HCT116 (cell line): ENCODE data around the gene LRP11. TPM values are rescaled to one million over a fixed set of nuclear protein-coding genes. Genes with fewer than 3 reads are reported as not detected.

Source experiments
- ATAC-seq: fragments of 200-7000 bp; cut with Tn5 transposase; 2 replicates; pipeline ENCODE4 v1.9.1; 2020; ENCODE audit warnings: mild to moderate bottlenecking, moderate library complexity
- BruUV-seq: library from RNA; stranded (reverse); fragments of 400-500 nt; replicated peaks from 2 replicates; lab custom pipeline; 2021; lab: Mats Ljungman, UMichigan
- CTCF ChIA-PET: fragments of 300-600 bp; sonication (Branson Sonifier 250); formaldehyde crosslinking; loops from one replicate; lab custom pipeline; 2021; ENCODE audit warnings: antibody characterized with exemption; lab: Charles Lee
- POLR2A ChIA-PET: fragments of 300-600, 350-600 bp; sonication (Branson Sonifier 250); formaldehyde crosslinking; loops from one replicate; lab custom pipeline; 2021; ENCODE audit warnings: antibody characterized with exemption; lab: Charles Lee
- RAD21 ChIA-PET, 2 experiments: fragments of 300-600 bp; sonication (Branson Sonifier 250); formaldehyde crosslinking; loops; one replicate each; lab custom pipeline; 2023; ENCODE audit warnings: low total read pairs in 2 of 2; ENCODE audit not compliant: uncharacterized antibody in 2 of 2, unreplicated experiment in 2 of 2, low non-redundant PET in 1 of 2; lab: Charles Lee
- DNase-seq: peaks from one replicate; pipeline ENCODE4 v3.0.0-alpha.2; 2010; ENCODE audit warnings: low read depth, low spot score
- H2AFZ ChIP-seq: fragments of 200-600 bp; shearing (Covaris generic), sonication (generic); 2 replicates; pipeline ENCODE4 v1.6.1; 2017; ENCODE audit warnings: low read depth, mixed run types, mixed read lengths, antibody characterized with exemption, low read length; ENCODE audit not compliant: poor library complexity, severe bottlenecking
- H3K27ac ChIP-seq: 2 replicates; pipeline ENCODE4 v1.5.1; 2012; ENCODE audit warnings: low read depth, low read length
- H3K27me3 ChIP-seq: fragments of 200-600 bp; sonication (generic); 2 replicates; pipeline ENCODE4 v1.6.1; 2016; ENCODE audit warnings: mixed run types, low read length, mixed read lengths; ENCODE audit not compliant: insufficient read depth
- H3K36me3 ChIP-seq, 2 experiments: fragments of 200-500 bp in 1 of 2; fragments of 200-600 bp in 1 of 2; sonication (Bioruptor generic) in 1 of 2; sonication (generic) in 1 of 2; 2 replicates each; pipeline versions ENCODE4 v1.5.1 to v1.6.1; 2014 to 2016; ENCODE audit warnings: low read length in 2 of 2, inconsistent platforms in 1 of 2, mixed read lengths in 1 of 2, mixed run types in 1 of 2; ENCODE audit not compliant: insufficient read depth in 2 of 2, control insufficient read depth in 1 of 2
- H3K4me1 ChIP-seq, 2 experiments: fragments of 200-600 bp in 1 of 2; sonication (generic) in 1 of 2; 2 replicates each; pipeline versions ENCODE4 v1.5.1 to v1.6.1; 2012 to 2017; ENCODE audit warnings: low read length in 2 of 2, inconsistent platforms in 1 of 2, mild to moderate bottlenecking in 1 of 2, mixed read lengths in 1 of 2, mixed run types in 1 of 2, moderate library complexity in 1 of 2; ENCODE audit not compliant: insufficient read depth in 2 of 2, control insufficient read depth in 1 of 2
- H3K4me2 ChIP-seq: fragments of 200-600 bp; sonication (generic); 2 replicates; pipeline ENCODE4 v1.6.1; 2017; ENCODE audit warnings: mixed run types, low read length, mixed read lengths
- H3K4me3 ChIP-seq, 2 experiments: fragments of 200-600 bp in 1 of 2; sonication (generic) in 1 of 2; replicated peaks in 1 of 2; 2 replicates each; pipeline ENCODE4 v1.5.1; 2011 to 2016; ENCODE audit warnings: low read length in 2 of 2, control low read depth in 1 of 2, low read depth in 1 of 2, mild to moderate bottlenecking in 1 of 2, mixed read lengths in 1 of 2, mixed run types in 1 of 2
- H3K79me2 ChIP-seq: fragments of 200-600 bp; sonication (generic); 2 replicates; pipeline ENCODE4 v1.6.1; 2017; ENCODE audit warnings: mild to moderate bottlenecking, mixed run types, low read length, moderate library complexity, mixed read lengths; ENCODE audit not compliant: insufficient read depth
- H3K9ac ChIP-seq: fragments of 200-600 bp; sonication (generic); 2 replicates; pipeline ENCODE4 v1.6.1; 2016; ENCODE audit warnings: low read length, mixed read lengths
- H3K9me2 ChIP-seq: fragments of 200-600 bp; sonication (generic), shearing (Covaris generic); 2 replicates; pipeline ENCODE4 v1.6.1; 2017; ENCODE audit warnings: mixed run types, mild to moderate bottlenecking, moderate library complexity; ENCODE audit not compliant: insufficient read depth
- H3K9me3 ChIP-seq, 2 experiments: fragments of 200-500 bp in 1 of 2; fragments of 200-600 bp in 1 of 2; sonication (Bioruptor generic) in 1 of 2; sonication (generic) in 1 of 2; 2 replicates each; pipeline ENCODE4 v1.6.1; 2014 to 2017; ENCODE audit warnings: low read length in 2 of 2, mixed read lengths in 2 of 2, inconsistent platforms in 1 of 2, low read depth in 1 of 2, mild to moderate bottlenecking in 1 of 2, mixed run types in 1 of 2, moderate library complexity in 1 of 2; ENCODE audit not compliant: control insufficient read depth in 1 of 2, insufficient read depth in 1 of 2
- H4K20me1 ChIP-seq: fragments of 200-600 bp; sonication (generic), shearing (Covaris generic); 2 replicates; pipeline ENCODE4 v1.6.1; 2017; ENCODE audit warnings: mixed run types, mild to moderate bottlenecking, moderate library complexity; ENCODE audit not compliant: insufficient read depth
- EGR1 ChIP-seq: IDR thresholded peaks from 2 replicates; pipeline ENCODE4 v1.6.1; 2012; ENCODE audit warnings: low read depth
- EZH2phosphoT487 ChIP-seq: fragments of 200-600 bp; IDR thresholded peaks from 2 replicates; pipeline ENCODE4 v1.6.1; 2018; ENCODE audit warnings: antibody characterized with exemption, borderline replicate concordance
- FOSL1 ChIP-seq: IDR thresholded peaks from 2 replicates; pipeline ENCODE4 v1.6.1; 2012; ENCODE audit warnings: low read depth
- REST ChIP-seq: IDR thresholded peaks from 2 replicates; pipeline ENCODE4 v1.6.1; 2012; ENCODE audit warnings: low read depth
- ZNF274 ChIP-seq: fragments of 200-500 bp; sonication (Bioruptor generic); IDR thresholded peaks from 2 replicates; pipeline ENCODE4 v1.6.1; 2014; ENCODE audit warnings: mild to moderate bottlenecking, low read depth, low read length, inconsistent platforms
- intact Hi-C: fragments of 100-400 bp; cut with micrococcal nuclease; formaldehyde crosslinking; loops from 2 replicates; pipeline ENCODE4 v1.10.0; 2022
- total RNA-seq: library from RNA; stranded (reverse); gene quantifications from one replicate; pipeline ENCODE4 v1.2.1, GENCODE V29; 2021; ENCODE audit not compliant: unreplicated experiment

Gene LRP11
- total RNA-seq, 1 experiment from 2014 or later = 27.8 TPM

GRCh38 chr6:149891259-149891658 is 27.1 kb upstream of the LRP11 start (continued):
- TF ChIP-seq EZH2phosphoT487 = no peak
- TF ChIP-seq, all 23 proteins: peak for 0

- no peak for ATAC-seq
- intact Hi-C loops = no loop called here
- BruUV-seq = no TSS peak
- Histone ChIP-seq H3K36me3 (no peaks in the 10 kb centered on the region), H3K9ac (no peak overlapping the region), H3K4me1 (peaks cover 20 to 45% of the 10 kb centered on the region in 2 experiments), H3K27me3 (no peaks in the 10 kb centered on the region), H3K9me3 (no peaks in the 10 kb centered on the region), H3K4me3 (no peak overlapping the region), H4K20me1 (no peaks in the 10 kb centered on the region), H2AFZ (no peak overlapping the region), H3K9me2 (no peaks in the 10 kb centered on the region), H3K27ac (no peak overlapping the region), H3K4me2 (peak overlapping the region; percentile 40), H3K79me2 (no peaks in the 10 kb centered on the region)
- DNase-seq = no peak
- RAD21 ChIA-PET = no interaction called here
- CTCF ChIA-PET = no interaction called here
- TF ChIP-seq FOSL1 (no peak), ZNF274 (no peak), REST (no peak), EGR1 (peak; percentile 55)
- POLR2A ChIA-PET = no interaction called here
Observed at GRCh38 chr6:149890629-149891045, 26.5 kb upstream of the LRP11 start.
